MCF 10A (cell line): ENCODE data around the gene USP48. TPM values are rescaled to one million over a fixed set of nuclear protein-coding genes. Genes with fewer than 3 reads are reported as not detected.

Experiments used
- BruUV-seq: library from RNA; stranded (reverse); fragments of 400-500 nt; replicated peaks from 2 replicates; lab custom pipeline; 2021; lab: Mats Ljungman, UMichigan
- CTCF ChIA-PET: fragments of 300-600 bp; sonication (Branson Sonifier 250); formaldehyde crosslinking; extraction: SDS; loops from one replicate; lab custom pipeline; 2021; ENCODE audit warnings: antibody characterized with exemption, inconsistent platforms; lab: Yijun Ruan, JAX
- POLR2A ChIA-PET: fragments of 300-600, 350-650 bp; sonication (Branson Sonifier 250); formaldehyde crosslinking; extraction: SDS; loops from one replicate; lab custom pipeline; 2020; ENCODE audit warnings: antibody characterized with exemption, inconsistent platforms; lab: Yijun Ruan, JAX
- DNase-seq: peaks from one replicate; pipeline ENCODE4 v3.0.0-alpha.2; 2018; ENCODE audit not compliant: unreplicated experiment
- H3K27ac Mint-ChIP-seq: one replicate; pipeline ENCODE4 v1.8.0; 2022; ENCODE audit warnings: mild to moderate bottlenecking, low read depth, mixed read lengths; ENCODE audit not compliant: unreplicated experiment
- H3K27me3 Mint-ChIP-seq: one replicate; pipeline ENCODE4 v1.8.0; 2022; ENCODE audit warnings: mixed read lengths; ENCODE audit not compliant: insufficient read depth, unreplicated experiment
- H3K36me3 Mint-ChIP-seq: one replicate; pipeline ENCODE4 v1.8.0; 2022; ENCODE audit warnings: mild to moderate bottlenecking, moderate library complexity, mixed read lengths; ENCODE audit not compliant: insufficient read depth, unreplicated experiment
- H3K4me1 Mint-ChIP-seq: one replicate; pipeline ENCODE4 v1.8.0; 2022; ENCODE audit warnings: mixed read lengths; ENCODE audit not compliant: insufficient read depth, unreplicated experiment
- H3K4me3 Mint-ChIP-seq: one replicate; pipeline ENCODE4 v1.8.0; 2022; ENCODE audit warnings: mild to moderate bottlenecking, moderate library complexity, mixed read lengths; ENCODE audit not compliant: unreplicated experiment
- H3K9me3 Mint-ChIP-seq: one replicate; pipeline ENCODE4 v1.8.0; 2022; ENCODE audit warnings: mixed read lengths; ENCODE audit not compliant: unreplicated experiment
- intact Hi-C: fragments of 100-400 bp; cut with micrococcal nuclease; formaldehyde crosslinking; loops from 2 replicates; pipeline ENCODE4 v1.14.1; 2022
- total RNA-seq: library from RNA; stranded (reverse); gene quantifications from 2 replicates; pipeline ENCODE4 v1.2.3, GENCODE V29; 2022
- TF ChIP-seq, protein P1 (sequence below): fragments of 200-600 bp; IDR thresholded peaks from one replicate; pipeline ENCODE4 v1.8.0; 2022; ENCODE audit warnings: antibody characterized with exemption, mild to moderate bottlenecking; ENCODE audit not compliant: unreplicated experiment

The USP48 gene
- total RNA-seq, 1 experiment from 2014 or later: 64.8 TPM

DNA sequence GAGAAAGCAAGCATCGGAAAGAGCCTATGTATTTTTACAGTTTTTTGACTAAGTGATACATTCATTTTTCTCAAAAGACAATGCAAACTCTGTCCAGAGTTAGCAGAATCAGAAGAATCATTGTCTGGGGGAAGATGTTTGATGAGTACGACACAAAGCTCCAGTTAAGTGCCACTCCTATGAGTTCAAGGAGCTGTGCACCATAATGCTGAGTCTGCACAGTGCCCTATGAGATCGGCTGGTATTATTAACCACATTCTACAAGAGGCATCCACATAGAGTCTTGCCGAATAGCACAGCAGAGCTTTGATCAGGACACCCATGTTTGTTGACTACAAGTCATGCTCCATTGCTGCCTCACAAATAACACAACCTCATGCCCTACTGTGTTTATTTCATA, 58.9 kb downstream of the USP48 start:
- no TSS peak for BruUV-seq
- ChIA-PET CTCF (interaction anchor here (0.6 to 0.8 kb wide), 4 partner anchors 31 to 217 kb away, joined by 3 to 4 read pairs (median 3); no protein-coding TSS in a partner anchor), POLR2A (no interaction called here)
- TF ChIP-seq, protein P1, sequence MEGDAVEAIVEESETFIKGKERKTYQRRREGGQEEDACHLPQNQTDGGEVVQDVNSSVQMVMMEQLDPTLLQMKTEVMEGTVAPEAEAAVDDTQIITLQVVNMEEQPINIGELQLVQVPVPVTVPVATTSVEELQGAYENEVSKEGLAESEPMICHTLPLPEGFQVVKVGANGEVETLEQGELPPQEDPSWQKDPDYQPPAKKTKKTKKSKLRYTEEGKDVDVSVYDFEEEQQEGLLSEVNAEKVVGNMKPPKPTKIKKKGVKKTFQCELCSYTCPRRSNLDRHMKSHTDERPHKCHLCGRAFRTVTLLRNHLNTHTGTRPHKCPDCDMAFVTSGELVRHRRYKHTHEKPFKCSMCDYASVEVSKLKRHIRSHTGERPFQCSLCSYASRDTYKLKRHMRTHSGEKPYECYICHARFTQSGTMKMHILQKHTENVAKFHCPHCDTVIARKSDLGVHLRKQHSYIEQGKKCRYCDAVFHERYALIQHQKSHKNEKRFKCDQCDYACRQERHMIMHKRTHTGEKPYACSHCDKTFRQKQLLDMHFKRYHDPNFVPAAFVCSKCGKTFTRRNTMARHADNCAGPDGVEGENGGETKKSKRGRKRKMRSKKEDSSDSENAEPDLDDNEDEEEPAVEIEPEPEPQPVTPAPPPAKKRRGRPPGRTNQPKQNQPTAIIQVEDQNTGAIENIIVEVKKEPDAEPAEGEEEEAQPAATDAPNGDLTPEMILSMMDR: no peak
- H3K27ac Mint-ChIP-seq: no peak overlapping the region
- DNase-seq: no peak
- no peaks in the 10 kb centered on the region for H3K9me3 Mint-ChIP-seq
- H3K27me3 Mint-ChIP-seq: no peaks in the 10 kb centered on the region
- no peak overlapping the region for H3K4me3 Mint-ChIP-seq
- intact Hi-C loops: no loop called here
- H3K4me1 Mint-ChIP-seq: no peaks in the 10 kb centered on the region
- H3K36me3 Mint-ChIP-seq: peaks cover 70% of the 10 kb centered on the region

DNA sequence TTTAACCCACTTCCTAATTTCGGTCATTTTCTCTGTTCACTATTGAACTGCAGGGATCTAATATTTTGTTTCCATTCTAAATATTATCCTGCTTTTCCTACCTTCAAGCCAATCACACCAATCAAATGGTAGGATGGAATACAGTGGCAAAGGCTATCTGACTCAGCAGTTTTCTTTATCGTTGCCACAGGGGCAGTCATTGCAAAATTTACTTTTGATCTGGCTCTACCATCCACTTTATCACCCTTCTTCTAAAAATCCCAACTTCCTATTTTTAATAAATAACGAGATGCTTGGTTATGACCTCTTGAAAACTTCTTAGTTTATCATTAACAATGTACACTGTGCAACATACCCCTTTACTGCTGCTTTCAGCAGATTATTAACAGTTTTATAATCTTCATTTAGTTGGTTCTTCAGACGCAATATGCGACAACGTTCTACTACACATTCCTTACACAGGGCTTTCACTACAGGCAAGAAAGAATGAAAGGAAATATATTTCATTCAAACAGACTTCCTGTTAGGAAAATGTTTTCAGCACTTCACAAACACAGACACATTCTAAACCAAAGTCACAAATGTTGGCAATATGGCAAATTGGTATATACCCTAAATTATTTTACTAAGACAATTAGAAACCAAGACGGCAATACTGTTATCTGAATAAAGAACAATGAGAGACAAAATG, 61.5 kb downstream of the USP48 start:
- Mint-ChIP-seq H3K9me3 (no peaks in the 10 kb centered on the region), H3K27ac (peak overlapping the region; percentile 47), H3K4me1 (no peaks in the 10 kb centered on the region), H3K36me3 (peaks cover 85% of the 10 kb centered on the region), H3K27me3 (no peaks in the 10 kb centered on the region), H3K4me3 (no peak overlapping the region)
- intact Hi-C loops: no loop called here
- TF ChIP-seq, protein P1: no peak
- ChIA-PET POLR2A (interaction anchor here (1.8 kb wide), 1 partner anchor 8 kb away, joined by 5 read pairs; no protein-coding TSS in a partner anchor), CTCF (no interaction called here)
- no TSS peak for BruUV-seq
- DNase-seq: no peak

- POLR2A ChIA-PET: no interaction called here
- H3K4me3 Mint-ChIP-seq: no peak overlapping the region
- DNase-seq: no peak
- no peaks in the 10 kb centered on the region for H3K4me1 Mint-ChIP-seq
- intact Hi-C loops: no loop called here
- TF ChIP-seq, protein P1: no peak
- H3K9me3 Mint-ChIP-seq: no peaks in the 10 kb centered on the region
- BruUV-seq: no TSS peak
- H3K27ac Mint-ChIP-seq: peak overlapping the region; percentile 7
- CTCF ChIA-PET: interaction anchor here (0.6 kb wide), 2 partner anchors 165 to 446 kb away, joined by 3 read pairs; no protein-coding TSS in a partner anchor
- H3K36me3 Mint-ChIP-seq: peaks cover 92% of the 10 kb centered on the region
- no peaks in the 10 kb centered on the region for H3K27me3 Mint-ChIP-seq
These were observed 66.8 kb downstream of the USP48 start for GRCh38 chr1:21716169-21716568.

DNA sequence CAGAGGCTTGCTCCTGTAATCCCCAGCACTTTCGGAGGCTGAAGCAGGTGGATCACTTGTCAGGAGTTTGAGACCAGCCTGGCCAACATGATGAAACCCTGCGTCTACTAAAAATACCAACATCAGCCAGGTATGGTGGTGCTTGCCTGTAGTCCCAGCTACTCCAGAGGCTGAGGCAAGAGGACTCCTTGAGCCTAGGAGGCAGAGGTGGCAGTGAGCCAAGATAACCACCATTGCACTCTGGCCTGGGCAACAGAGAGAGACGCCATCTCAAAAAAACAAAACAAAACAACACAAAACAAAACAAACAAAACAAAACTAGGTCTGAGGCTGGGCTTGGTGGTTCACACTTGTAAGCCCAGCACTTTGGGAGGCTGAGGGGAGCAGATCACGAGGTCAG, 75.1 kb downstream of the USP48 start:
- no peak overlapping the region for H3K27ac Mint-ChIP-seq
- no peak overlapping the region for H3K4me3 Mint-ChIP-seq
- no peaks in the 10 kb centered on the region for H3K9me3 Mint-ChIP-seq
- H3K4me1 Mint-ChIP-seq: no peaks in the 10 kb centered on the region
- H3K27me3 Mint-ChIP-seq: no peaks in the 10 kb centered on the region
- intact Hi-C loops: no loop called here
- TF ChIP-seq, protein P1: no peak
- POLR2A ChIA-PET: interaction anchor here (0.7 to 1.2 kb wide), 2 partner anchors 10 to 75 kb away, joined by 3 to 4 read pairs; partner anchors contain the start of gene USP48
- DNase-seq: no peak
- CTCF ChIA-PET: interaction anchor here (0.7 kb wide), 1 partner anchor 10 kb away, joined by 3 read pairs; no protein-coding TSS in a partner anchor
- BruUV-seq: no TSS peak
- H3K36me3 Mint-ChIP-seq: peaks cover 67% of the 10 kb centered on the region
